ENCODE data around the gene GALNT11. TPM values are rescaled to one million over a fixed set of nuclear protein-coding genes. Genes with fewer than 3 reads are reported as not detected.

The GALNT11 gene
- total and polyA plus RNA-seq, 2 of the 4 experiments (the other 2 are of a cell fraction), result 24.4 to 29.3 TPM

DNA sequence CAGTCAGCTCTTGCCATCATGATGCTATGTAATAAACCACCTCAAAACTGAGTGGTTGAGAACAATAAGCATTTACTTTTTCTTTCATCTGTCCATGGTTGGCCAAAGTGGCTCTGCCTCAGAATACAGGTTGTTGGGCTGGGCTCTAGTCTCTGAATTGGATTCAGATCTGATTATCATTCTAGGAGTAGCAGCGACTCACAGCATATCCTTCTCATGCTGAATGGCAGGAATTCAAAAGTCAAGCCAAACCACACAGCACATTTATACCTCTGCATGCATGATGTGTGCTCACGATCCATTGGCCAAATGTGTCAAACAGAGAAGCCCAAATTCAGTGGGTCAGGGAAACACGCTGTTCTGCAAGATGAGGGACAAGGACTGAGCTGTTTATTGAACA, 13.6 kb upstream of the GALNT11 start:
- Histone ChIP-seq H3K4me2 (ENCODE audit: low read depth, low read length) (no peak overlapping the region), H2AFZ (replicated peaks; ENCODE audit: low read length, poor library complexity) (no peak overlapping the region), H3K27ac (ENCODE audit: insufficient read depth, low read length) (no peak overlapping the region), H3K4me3 (ENCODE audit: insufficient read depth, low read depth, low read length) (no peak overlapping the region), H4K20me1 (ENCODE audit: insufficient read depth, low read length) (no peaks in the 10 kb centered on the region), H3K23ac (ENCODE audit: low read depth, low read length) (no peak overlapping the region), H3K4me1 (ENCODE audit: control insufficient read depth, insufficient read depth, low read length) (no peaks in the 10 kb centered on the region), H3K9me3 (ENCODE audit: control insufficient read depth, insufficient read depth, low read length) (no peaks in the 10 kb centered on the region), H2BK15ac (ENCODE audit: low read depth, low read length) (no peak overlapping the region), H3K4ac (ENCODE audit: low read depth, low read length) (no peak overlapping the region), H4K91ac (ENCODE audit: insufficient read depth, low read depth, low read length) (no peak overlapping the region), H3K9me1 (ENCODE audit: insufficient read depth, low read length) (no peaks in the 10 kb centered on the region), H2BK20ac (ENCODE audit: low read depth, low read length) (no peak overlapping the region), H2BK120ac (ENCODE audit: low read depth, low read length) (no peak overlapping the region), H3K14ac (replicated peaks; ENCODE audit: low read depth, low read length) (no peak overlapping the region), H3K27me3 (ENCODE audit: control insufficient read depth, insufficient read depth, low read length) (no peaks in the 10 kb centered on the region), H4K5ac (ENCODE audit: low read depth, low read length) (no peak overlapping the region), H3K79me1 (ENCODE audit: low read depth in 1 of 2, low read length in 2 of 2) (no peaks in the 10 kb centered on the region), H3K9ac (ENCODE audit: low read depth, low read length) (no peak overlapping the region), H3K36me3 (ENCODE audit: control insufficient read depth, insufficient read depth, low read length) (no peaks in the 10 kb centered on the region), H3K18ac (ENCODE audit: low read depth, low read length) (no peak overlapping the region), H4K8ac (ENCODE audit: low read depth in 2 of 2, low read length in 2 of 2) (no peak overlapping the region), H3K56ac (ENCODE audit: extremely low read depth, insufficient read depth, low read length) (no peak overlapping the region), H2BK5ac (ENCODE audit: low read depth, low read length, poor library complexity, severe bottlenecking) (no peak overlapping the region), H2AK9ac (replicated peaks; ENCODE audit: low read depth, low read length, poor library complexity) (no peak overlapping the region), H2AK5ac (ENCODE audit: low read depth, low read length) (no peak overlapping the region)
- intact Hi-C loops (cut with micrococcal nuclease) (no loop called here), in situ Hi-C loops (cut with MboI; ENCODE audit: low sequenced_read_pairs) (no loop called here), dilution Hi-C loops (cut with HindIII; ENCODE audit: low sequenced_read_pairs, unreplicated experiment) (no loop called here)
- DNase-seq, result peak; percentile 10
- ChIA-PET CTCF (no interaction called here), POLR2A (ENCODE audit: unreplicated experiment) (no interaction called here)
- TF ChIP-seq FOS (IDR thresholded peaks at IDR 0.05; ENCODE audit: low read depth, low read length) (no peak), CEBPB (IDR thresholded peaks at IDR 0.05; ENCODE audit: low read depth, low read length) (no peak)
- no peak for ATAC-seq (ENCODE audit: low read depth)
- BruUV-seq (replicated peaks), result no TSS peak
- WGBS, 2 experiments (ENCODE audit: extremely low coverage in 2 of 2, insufficient read length in 1 of 2), result no CpG with 5 or more reads among the region's 3 CpGs

Data from IMR-90 (cell line).